SK-N-SH (cell line): ENCODE data around the gene C9orf50. TPM values are rescaled to one million over a fixed set of nuclear protein-coding genes. Genes with fewer than 3 reads are reported as not detected.

ENCODE experiments used
- CTCF ChIA-PET: fragments of 300-600, 350-600 bp; formaldehyde crosslinking; extraction: SDS; loops from one replicate; lab custom pipeline; 2021; lab: Yijun Ruan, JAX
- POLR2A ChIA-PET: fragments of 350-600 bp; sonication (Branson Sonifier 250); formaldehyde crosslinking; extraction: SDS; loops from one replicate; lab custom pipeline; 2020; ENCODE audit warnings: antibody characterized with exemption, inconsistent platforms; lab: Yijun Ruan, JAX
- DNase-seq: peaks from one replicate; pipeline ENCODE4 v3.0.0; 2012
- H2AFZ ChIP-seq: fragments of 200-600 bp; sonication (generic); 2 replicates; pipeline ENCODE4 v1.8.1; 2016; ENCODE audit warnings: antibody characterized with exemption, mild to moderate bottlenecking, low read depth
- H3F3A ChIP-seq: fragments of 200-600 bp; sonication (generic); replicated peaks from 2 replicates; pipeline ENCODE3; 2016; ENCODE audit warnings: antibody characterized with exemption, mild to moderate bottlenecking; ENCODE audit not compliant: insufficient read depth
- H3K27ac ChIP-seq, 2 experiments: fragments of 200-500 bp in 1 of 2; fragments of 200-600 bp in 1 of 2; sonication (Bioruptor generic) in 1 of 2; sonication (generic), shearing (Covaris generic) in 1 of 2; 2 replicates each; pipeline versions ENCODE4 v1.5.1 to v1.6.1; 2014 to 2016; ENCODE audit warnings: low read depth in 2 of 2, inconsistent platforms in 1 of 2, low read length in 1 of 2, mild to moderate bottlenecking in 1 of 2, mixed read lengths in 1 of 2
- H3K27me3 ChIP-seq: fragments of 200-600 bp; sonication (generic), shearing (Covaris generic); 2 replicates; pipeline ENCODE4 v1.6.1; 2016; ENCODE audit warnings: mixed run types; ENCODE audit not compliant: insufficient read depth
- H3K36me3 ChIP-seq, 2 experiments: fragments of 200-500 bp in 1 of 2; fragments of 200-600 bp in 1 of 2; sonication (Bioruptor generic) in 1 of 2; sonication (generic) in 1 of 2; replicated peaks in 1 of 2; 2 replicates each; pipeline versions ENCODE3 to v1.5.1; 2014 to 2016; ENCODE audit warnings: low read length in 1 of 2, mild to moderate bottlenecking in 1 of 2; ENCODE audit not compliant: insufficient read depth in 2 of 2, control insufficient read depth in 1 of 2
- H3K4me1 ChIP-seq, 2 experiments: fragments of 200-500 bp in 1 of 2; fragments of 200-600 bp in 1 of 2; sonication (Bioruptor generic) in 1 of 2; sonication (generic), shearing (Covaris generic) in 1 of 2; 2 replicates each; pipeline versions ENCODE4 v1.5.1 to v1.6.1; 2014 to 2016; ENCODE audit warnings: low read depth in 1 of 2, low read length in 1 of 2, mixed run types in 1 of 2; ENCODE audit not compliant: insufficient read depth in 2 of 2, control insufficient read depth in 1 of 2
- H3K4me2 ChIP-seq: fragments of 200-600 bp; sonication (generic), shearing (Covaris generic); 2 replicates; pipeline ENCODE4 v1.6.1; 2017; ENCODE audit warnings: mixed run types
- H3K4me3 ChIP-seq, 2 experiments: fragments of 200-500 bp in 1 of 2; fragments of 200-600 bp in 1 of 2; sonication (Bioruptor generic) in 1 of 2; sonication (generic), shearing (Covaris generic) in 1 of 2; 2 replicates each; pipeline versions ENCODE4 v1.5.1 to v1.8.1; 2014 to 2016; ENCODE audit warnings: low read depth in 2 of 2, inconsistent platforms in 1 of 2, low read length in 1 of 2, mild to moderate bottlenecking in 1 of 2, mixed read lengths in 1 of 2, moderate library complexity in 1 of 2
- H3K79me2 ChIP-seq: fragments of 200-600 bp; sonication (generic); 2 replicates; pipeline ENCODE4 v1.8.1; 2017; ENCODE audit warnings: mild to moderate bottlenecking; ENCODE audit not compliant: insufficient read depth
- H3K9ac ChIP-seq: fragments of 200-600 bp; sonication (generic); 2 replicates; pipeline ENCODE4 v1.6.1; 2017; ENCODE audit warnings: mixed run types
- H3K9me2 ChIP-seq: fragments of 200-600 bp; sonication (generic); 2 replicates; pipeline ENCODE4 v1.6.1; 2017; ENCODE audit warnings: mixed run types
- H3K9me3 ChIP-seq: fragments of 200-600 bp; sonication (generic); 2 replicates; pipeline ENCODE4 v1.6.1; 2017; ENCODE audit warnings: mixed run types, mild to moderate bottlenecking, moderate library complexity
- H4K20me1 ChIP-seq: fragments of 200-600 bp; sonication (generic); 2 replicates; pipeline ENCODE4 v1.6.1; 2017; ENCODE audit warnings: mild to moderate bottlenecking, mixed run types; ENCODE audit not compliant: insufficient read depth
- ELF1 ChIP-seq: IDR thresholded peaks from 2 replicates; pipeline ENCODE4 v1.4.0; 2012
- FOXM1 ChIP-seq: IDR thresholded peaks from 2 replicates; pipeline ENCODE4 v1.4.0; 2012; ENCODE audit warnings: low read depth, mild to moderate bottlenecking
- GATA2 ChIP-seq: sonication (generic); formaldehyde crosslinking; IDR thresholded peaks from 2 replicates; pipeline ENCODE4 v1.5.0; 2020; ENCODE audit warnings: mild to moderate bottlenecking, missing genetic modification reagents
- IRF3 ChIP-seq: fragments of 150-350 bp; IDR thresholded peaks from 2 replicates; pipeline ENCODE4 v1.6.1; 2016; ENCODE audit warnings: mild to moderate bottlenecking, low read depth, low read length
- JUND ChIP-seq: IDR thresholded peaks from 2 replicates; pipeline ENCODE4 v1.4.0; 2012
- MEF2A ChIP-seq: IDR thresholded peaks from 2 replicates; pipeline ENCODE4 v1.4.0; 2012; ENCODE audit warnings: low read depth, borderline replicate concordance
- PBX3 ChIP-seq: IDR thresholded peaks from 2 replicates; pipeline ENCODE4; 2012
- WGBS: methylation state at CpG from one replicate; pipeline ENCODE4 v1.1.6; 2017; ENCODE audit warnings: low lambda C conversion rate; 5-methylcytosine and 5-hydroxymethylcytosine counted together
- polyA plus RNA-seq, 3 experiments: library from polyadenylated mRNA; depleted of rRNA; stranded (reverse); fragments of >200 nt; gene quantifications; 2 replicates each; pipeline ENCODE4 v1.2.3, GENCODE V29; 2012
- TF ChIP-seq, protein P1 (sequence below): fragments of 200-600 bp; sonication (generic); IDR thresholded peaks from 2 replicates; pipeline ENCODE4 v1.6.1; 2017; ENCODE audit warnings: antibody characterized with exemption, mild to moderate bottlenecking, moderate library complexity
- TF ChIP-seq, protein P2 (sequence below): fragments of 150-350 bp; IDR thresholded peaks from 2 replicates; pipeline ENCODE4 v1.6.1; 2017; ENCODE audit warnings: antibody characterized with exemption, low read length, low read depth, borderline replicate concordance

C9orf50 gene
- polyA plus RNA-seq, 1 of the 3 experiments (the other 2 are of a cell fraction) = 0.30 TPM

GRCh38 chr9:129572517-129572916 lies 48.4 kb downstream of the C9orf50 start:
- H3K9me3 ChIP-seq = no peaks in the 10 kb centered on the region
- H3K9ac ChIP-seq = no peak overlapping the region
- peaks cover 11% of the 10 kb centered on the region for H3F3A ChIP-seq
- H3K79me2 ChIP-seq = no peaks in the 10 kb centered on the region
- H3K4me3 ChIP-seq = no peak overlapping the region
- no peak overlapping the region for H3K27ac ChIP-seq
- POLR2A ChIA-PET = no interaction called here
- H3K4me2 ChIP-seq = no peak overlapping the region
- H3K27me3 ChIP-seq = no peaks in the 10 kb centered on the region
- H2AFZ ChIP-seq = no peak overlapping the region
- no peaks in the 10 kb centered on the region for H4K20me1 ChIP-seq
- no peaks in the 10 kb centered on the region for H3K9me2 ChIP-seq
- no peaks in the 10 kb centered on the region for H3K36me3 ChIP-seq
- DNase-seq = no peak
- peaks cover 14 to 27% of the 10 kb centered on the region in 2 experiments; a peak in 2 of 4 replicates for H3K4me1 ChIP-seq
- 95% methylated on average over 4 of the region's 10 CpGs for WGBS
- TF ChIP-seq, protein P1, sequence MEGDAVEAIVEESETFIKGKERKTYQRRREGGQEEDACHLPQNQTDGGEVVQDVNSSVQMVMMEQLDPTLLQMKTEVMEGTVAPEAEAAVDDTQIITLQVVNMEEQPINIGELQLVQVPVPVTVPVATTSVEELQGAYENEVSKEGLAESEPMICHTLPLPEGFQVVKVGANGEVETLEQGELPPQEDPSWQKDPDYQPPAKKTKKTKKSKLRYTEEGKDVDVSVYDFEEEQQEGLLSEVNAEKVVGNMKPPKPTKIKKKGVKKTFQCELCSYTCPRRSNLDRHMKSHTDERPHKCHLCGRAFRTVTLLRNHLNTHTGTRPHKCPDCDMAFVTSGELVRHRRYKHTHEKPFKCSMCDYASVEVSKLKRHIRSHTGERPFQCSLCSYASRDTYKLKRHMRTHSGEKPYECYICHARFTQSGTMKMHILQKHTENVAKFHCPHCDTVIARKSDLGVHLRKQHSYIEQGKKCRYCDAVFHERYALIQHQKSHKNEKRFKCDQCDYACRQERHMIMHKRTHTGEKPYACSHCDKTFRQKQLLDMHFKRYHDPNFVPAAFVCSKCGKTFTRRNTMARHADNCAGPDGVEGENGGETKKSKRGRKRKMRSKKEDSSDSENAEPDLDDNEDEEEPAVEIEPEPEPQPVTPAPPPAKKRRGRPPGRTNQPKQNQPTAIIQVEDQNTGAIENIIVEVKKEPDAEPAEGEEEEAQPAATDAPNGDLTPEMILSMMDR = no peak
- TF ChIP-seq GATA2 = no peak
- TF ChIP-seq, all 33 proteins: peak for 0
- CTCF ChIA-PET = interaction anchor here (0.6 to 1.4 kb wide), 3 partner anchors 12 to 435 kb away, joined by 3 read pairs; no protein-coding TSS in a partner anchor

- POLR2A ChIA-PET = interaction anchor here (2.0 kb wide), 1 partner anchor 75 kb away, joined by 6 read pairs; no protein-coding TSS in a partner anchor
Measured at GRCh38 chr9:129572052-129572425, 48.9 kb downstream of the C9orf50 start.

More at GRCh38 chr9:129572052-129572425, 48.9 kb downstream of the C9orf50 start:
- Histone ChIP-seq H4K20me1 (no peaks in the 10 kb centered on the region), H3F3A (peaks cover 11% of the 10 kb centered on the region), H3K4me1 (peaks cover 14 to 27% of the 10 kb centered on the region in 2 experiments; a peak in 3 of 4 replicates), H2AFZ (no peak overlapping the region), H3K36me3 (no peaks in the 10 kb centered on the region), H3K9me3 (no peaks in the 10 kb centered on the region), H3K9ac (no peak overlapping the region), H3K4me3 (no peak overlapping the region), H3K27ac (no peak overlapping the region)
- 95% methylated on average over 4 of the region's 7 CpGs for WGBS
- CTCF ChIA-PET = interaction anchor here (1.2 to 3.5 kb wide), 3 partner anchors 8 to 435 kb away, joined by 3 to 22 read pairs (median 3); no protein-coding TSS in a partner anchor
- TF ChIP-seq FOXM1 = no peak
- no peak for TF ChIP-seq IRF3
- TF ChIP-seq, protein P2, sequence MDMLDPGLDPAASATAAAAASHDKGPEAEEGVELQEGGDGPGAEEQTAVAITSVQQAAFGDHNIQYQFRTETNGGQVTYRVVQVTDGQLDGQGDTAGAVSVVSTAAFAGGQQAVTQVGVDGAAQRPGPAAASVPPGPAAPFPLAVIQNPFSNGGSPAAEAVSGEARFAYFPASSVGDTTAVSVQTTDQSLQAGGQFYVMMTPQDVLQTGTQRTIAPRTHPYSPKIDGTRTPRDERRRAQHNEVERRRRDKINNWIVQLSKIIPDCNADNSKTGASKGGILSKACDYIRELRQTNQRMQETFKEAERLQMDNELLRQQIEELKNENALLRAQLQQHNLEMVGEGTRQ = no peak
- TF ChIP-seq MEF2A = no peak
- no peak for TF ChIP-seq PBX3
- no peak for TF ChIP-seq JUND
- no peak for TF ChIP-seq ELF1
- TF ChIP-seq, all 33 proteins: peak for 0
- no peaks in the 10 kb centered on the region for H3K27me3 ChIP-seq
- no peak overlapping the region for H3K4me2 ChIP-seq
- H3K9me2 ChIP-seq = no peaks in the 10 kb centered on the region
- DNase-seq = no peak
- no peaks in the 10 kb centered on the region for H3K79me2 ChIP-seq
